Activated naive CD4-positive, alpha-beta T cell treated with anti-CD3 and anti-CD28 coated beads, Interleukin-2, amount 50 U/mL, for 24 hours (primary cell): ENCODE measurements around the gene MEGF10.
"Not testable (repeated sequence)": the region's sequence is repeated elsewhere in the genome, so short reads cannot be mapped to it uniquely, and the experiment has no call there.

Experiments
- H3K27ac Mint-ChIP-seq: one replicate; pipeline ENCODE4 v1.8.0; 2021; ENCODE audit warnings: mild to moderate bottlenecking, mixed read lengths
- H3K27me3 Mint-ChIP-seq: one replicate; pipeline ENCODE4 v1.8.0; 2021; ENCODE audit warnings: mixed read lengths
- H3K36me3 Mint-ChIP-seq: one replicate; pipeline ENCODE4 v1.8.0; 2021; ENCODE audit warnings: mixed read lengths
- H3K4me1 Mint-ChIP-seq: one replicate; pipeline ENCODE4 v1.8.0; 2021; ENCODE audit warnings: mixed read lengths
- H3K4me3 Mint-ChIP-seq: one replicate; pipeline ENCODE4 v1.8.0; 2021; ENCODE audit warnings: mild to moderate bottlenecking, mixed read lengths
- H3K9me3 Mint-ChIP-seq: one replicate; pipeline ENCODE4 v1.8.0; 2021; ENCODE audit warnings: mixed read lengths

MEGF10 gene

GRCh38 chr5:127311349-127311748 is 20.8 kb downstream of the MEGF10 start:
- no peaks in the 10 kb centered on the region for H3K4me1 Mint-ChIP-seq
- no peaks in the 10 kb centered on the region for H3K9me3 Mint-ChIP-seq
- H3K27ac Mint-ChIP-seq: no peak overlapping the region
- no peaks in the 10 kb centered on the region for H3K36me3 Mint-ChIP-seq
- no peak overlapping the region for H3K4me3 Mint-ChIP-seq
- H3K27me3 Mint-ChIP-seq: no peaks in the 10 kb centered on the region

DNA sequence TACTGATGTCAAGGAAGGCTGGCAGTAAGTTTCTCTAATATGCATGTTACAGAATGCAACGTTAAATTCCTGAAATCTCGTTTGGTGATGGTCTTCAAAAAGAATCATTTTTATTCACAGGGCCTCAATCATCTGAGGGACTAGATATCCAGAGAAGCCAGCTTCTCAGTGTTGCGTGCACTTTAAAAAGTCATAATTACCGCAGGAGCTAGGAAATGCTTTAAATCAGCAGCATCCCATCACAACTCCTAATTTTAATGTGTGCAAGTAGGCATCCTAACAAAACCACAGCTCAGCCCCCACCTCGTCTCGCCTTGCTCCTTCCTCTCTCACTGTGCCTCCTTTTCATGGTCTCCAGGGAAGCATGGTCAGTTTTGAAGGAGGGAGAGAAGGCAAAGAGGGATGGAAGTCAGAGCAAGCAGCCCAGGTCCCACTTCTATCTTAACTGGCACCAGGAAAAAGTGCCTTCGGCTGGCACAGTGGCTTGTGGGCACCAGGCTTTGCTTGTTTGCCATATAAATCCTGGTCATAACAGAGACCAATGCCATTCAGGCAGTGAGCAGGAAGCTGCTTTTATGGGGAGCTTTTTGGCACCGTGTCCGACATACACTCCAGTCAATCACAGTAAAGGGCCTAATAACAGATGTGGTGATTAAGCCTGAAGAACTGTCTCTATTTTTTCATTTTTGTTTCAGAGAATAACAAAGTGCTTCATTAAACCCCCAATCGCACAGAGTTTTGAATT is 21.4 kb downstream of the MEGF10 start:
- no peak overlapping the region for H3K27ac Mint-ChIP-seq
- H3K4me3 Mint-ChIP-seq: no peak overlapping the region
- no peaks in the 10 kb centered on the region for H3K4me1 Mint-ChIP-seq
- H3K36me3 Mint-ChIP-seq: no peaks in the 10 kb centered on the region
- H3K27me3 Mint-ChIP-seq: no peaks in the 10 kb centered on the region
- H3K9me3 Mint-ChIP-seq: no peaks in the 10 kb centered on the region

- H3K36me3 Mint-ChIP-seq: no peaks in the 10 kb centered on the region
- no peak overlapping the region for H3K4me3 Mint-ChIP-seq
- H3K9me3 Mint-ChIP-seq: no peaks in the 10 kb centered on the region
- H3K27ac Mint-ChIP-seq: no peak overlapping the region
- H3K4me1 Mint-ChIP-seq: no peaks in the 10 kb centered on the region
- H3K27me3 Mint-ChIP-seq: no peaks in the 10 kb centered on the region
Measured at GRCh38 chr5:127313379-127313778, 22.8 kb downstream of the MEGF10 start.

GRCh38 chr5:127313847-127314473 is 23.4 kb downstream of the MEGF10 start:
- Mint-ChIP-seq H3K36me3 (no peaks in the 10 kb centered on the region), H3K27ac (no peak overlapping the region), H3K27me3 (no peaks in the 10 kb centered on the region), H3K4me3 (no peak overlapping the region), H3K9me3 (no peaks in the 10 kb centered on the region), H3K4me1 (no peaks in the 10 kb centered on the region)

DNA sequence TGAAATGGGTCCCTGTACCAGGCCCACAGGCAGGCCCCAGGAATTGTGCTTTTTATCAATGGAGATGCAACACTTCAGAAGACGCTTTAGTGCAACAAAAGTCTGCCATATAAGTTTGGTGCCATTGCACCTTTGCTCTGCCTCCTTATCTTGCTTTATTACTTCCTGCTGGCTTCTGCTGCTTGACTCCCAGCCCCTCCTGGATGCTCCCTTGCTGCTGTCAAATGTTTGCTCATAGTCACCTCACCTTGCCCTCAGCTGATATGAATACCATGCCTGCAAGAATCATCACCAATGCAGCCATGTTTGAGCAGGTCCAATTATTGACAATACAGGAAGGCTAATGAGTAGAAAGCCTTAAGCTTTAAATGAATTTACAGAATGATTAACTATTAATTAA is 25.4 kb downstream of the MEGF10 start:
- no peaks in the 10 kb centered on the region for H3K9me3 Mint-ChIP-seq
- H3K4me3 Mint-ChIP-seq: no peak overlapping the region
- H3K27me3 Mint-ChIP-seq: no peaks in the 10 kb centered on the region
- no peaks in the 10 kb centered on the region for H3K36me3 Mint-ChIP-seq
- H3K4me1 Mint-ChIP-seq: peaks cover 4% of the 10 kb centered on the region
- no peak overlapping the region for H3K27ac Mint-ChIP-seq

GRCh38 chr5:127317385-127317784 is 26.8 kb downstream of the MEGF10 start:
- H3K4me3 Mint-ChIP-seq, H3K27me3 Mint-ChIP-seq, H3K9me3 Mint-ChIP-seq, H3K36me3 Mint-ChIP-seq, H3K27ac Mint-ChIP-seq, H3K4me1 Mint-ChIP-seq: not testable (repeated sequence)

GRCh38 chr5:127320032-127320965 is 29.7 kb downstream of the MEGF10 start:
- Mint-ChIP-seq H3K4me3 (no peak overlapping the region), H3K27ac (no peak overlapping the region), H3K27me3 (no peaks in the 10 kb centered on the region), H3K36me3 (no peaks in the 10 kb centered on the region), H3K4me1 (peaks cover 10% of the 10 kb centered on the region), H3K9me3 (no peaks in the 10 kb centered on the region)

- H3K27me3 Mint-ChIP-seq: no peaks in the 10 kb centered on the region
- H3K27ac Mint-ChIP-seq: no peak overlapping the region
- H3K36me3 Mint-ChIP-seq: no peaks in the 10 kb centered on the region
Measured at GRCh38 chr5:127321465-127321864, 30.9 kb downstream of the MEGF10 start.

DNA sequence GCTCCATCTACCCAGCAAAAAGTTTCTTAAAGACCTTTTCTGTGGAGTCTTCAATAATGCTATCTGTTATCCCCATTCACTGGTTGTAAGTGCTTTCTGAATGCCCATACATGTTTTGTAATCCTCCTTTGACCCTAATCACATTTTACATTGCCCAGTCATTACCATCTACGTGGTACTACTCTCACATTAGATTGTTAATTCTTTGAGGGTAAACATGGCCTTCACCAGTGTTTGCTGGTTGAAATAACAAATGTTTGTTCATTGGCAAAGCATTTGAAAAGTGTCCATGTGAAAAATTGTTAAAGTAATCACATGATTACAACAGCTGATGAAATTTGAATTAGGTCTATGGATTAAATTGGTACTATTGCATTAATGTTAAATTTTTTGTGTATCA is 31.8 kb downstream of the MEGF10 start:
- peaks cover 10% of the 10 kb centered on the region for H3K4me1 Mint-ChIP-seq
- no peak overlapping the region for H3K4me3 Mint-ChIP-seq
- no peaks in the 10 kb centered on the region for H3K36me3 Mint-ChIP-seq
- no peaks in the 10 kb centered on the region for H3K27me3 Mint-ChIP-seq
- no peaks in the 10 kb centered on the region for H3K9me3 Mint-ChIP-seq
- peak overlapping the region; percentile 0 for H3K27ac Mint-ChIP-seq

More at GRCh38 chr5:127321465-127321864, 30.9 kb downstream of the MEGF10 start:
- H3K4me1 Mint-ChIP-seq: peaks cover 10% of the 10 kb centered on the region
- no peak overlapping the region for H3K4me3 Mint-ChIP-seq
- H3K9me3 Mint-ChIP-seq: no peaks in the 10 kb centered on the region

DNA sequence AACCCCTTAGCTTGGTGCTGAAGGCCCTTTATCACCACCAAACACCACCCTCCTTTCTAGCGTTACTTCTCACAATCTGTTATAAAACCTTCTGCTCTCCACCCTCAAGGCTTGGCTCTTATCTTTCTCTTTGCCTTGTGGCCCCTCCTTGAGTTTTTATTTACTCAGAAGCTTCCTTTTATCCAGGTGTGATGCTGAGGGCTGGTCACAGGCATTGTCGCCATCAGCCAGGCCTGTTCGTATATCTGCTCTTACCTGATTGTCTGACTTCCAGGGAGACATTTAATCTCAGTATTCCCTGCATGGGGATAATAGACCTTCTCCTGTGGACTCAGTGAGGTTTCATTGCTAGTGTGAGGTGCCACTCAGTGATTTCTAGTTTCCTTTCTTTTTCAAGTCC is 34.2 kb downstream of the MEGF10 start:
- H3K27me3 Mint-ChIP-seq: peaks cover 3% of the 10 kb centered on the region
- H3K9me3 Mint-ChIP-seq: no peaks in the 10 kb centered on the region
- no peaks in the 10 kb centered on the region for H3K36me3 Mint-ChIP-seq

GRCh38 chr5:127326431-127326830 is 35.8 kb downstream of the MEGF10 start:
- Mint-ChIP-seq H3K4me3 (no peak overlapping the region), H3K4me1 (peaks cover 5% of the 10 kb centered on the region), H3K27me3 (peaks cover 6% of the 10 kb centered on the region), H3K9me3 (no peaks in the 10 kb centered on the region), H3K36me3 (no peaks in the 10 kb centered on the region), H3K27ac (no peak overlapping the region)

More for the DNA sequence above, 34.2 kb downstream of the MEGF10 start:
- Mint-ChIP-seq H3K4me1 (peaks cover 10% of the 10 kb centered on the region), H3K27ac (no peak overlapping the region), H3K4me3 (no peak overlapping the region)

- peaks cover 9% of the 10 kb centered on the region for H3K27me3 Mint-ChIP-seq
- no peaks in the 10 kb centered on the region for H3K36me3 Mint-ChIP-seq
- H3K27ac Mint-ChIP-seq: no peak overlapping the region
- H3K4me1 Mint-ChIP-seq: peaks cover 3% of the 10 kb centered on the region
- H3K4me3 Mint-ChIP-seq: no peak overlapping the region
- H3K9me3 Mint-ChIP-seq: no peaks in the 10 kb centered on the region
Measured at GRCh38 chr5:127326976-127327755, 36.6 kb downstream of the MEGF10 start.

DNA sequence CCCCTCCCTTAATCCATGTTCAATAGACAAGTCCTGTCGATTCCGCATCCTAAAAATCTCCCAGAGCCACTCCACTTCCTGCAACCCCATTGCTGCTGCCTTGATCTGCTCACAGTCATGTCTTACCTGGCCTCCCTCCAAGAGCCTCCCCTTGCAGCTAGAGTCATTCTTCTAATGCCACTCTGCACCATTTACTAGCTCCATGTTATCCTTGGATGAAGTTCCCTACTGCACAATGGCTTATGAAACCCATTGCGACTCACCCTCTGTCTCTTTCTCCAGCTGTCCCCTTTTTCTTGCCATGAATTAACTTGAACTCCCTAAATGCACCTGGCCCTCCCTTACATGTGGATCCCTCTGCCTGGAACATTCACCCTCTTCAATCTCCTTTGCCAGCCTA is 39.5 kb downstream of the MEGF10 start:
- no peak overlapping the region for H3K4me3 Mint-ChIP-seq
- H3K27me3 Mint-ChIP-seq: peaks cover 15% of the 10 kb centered on the region
- no peak overlapping the region for H3K27ac Mint-ChIP-seq
- H3K4me1 Mint-ChIP-seq: no peaks in the 10 kb centered on the region
- H3K9me3 Mint-ChIP-seq: no peaks in the 10 kb centered on the region
- H3K36me3 Mint-ChIP-seq: no peaks in the 10 kb centered on the region

DNA sequence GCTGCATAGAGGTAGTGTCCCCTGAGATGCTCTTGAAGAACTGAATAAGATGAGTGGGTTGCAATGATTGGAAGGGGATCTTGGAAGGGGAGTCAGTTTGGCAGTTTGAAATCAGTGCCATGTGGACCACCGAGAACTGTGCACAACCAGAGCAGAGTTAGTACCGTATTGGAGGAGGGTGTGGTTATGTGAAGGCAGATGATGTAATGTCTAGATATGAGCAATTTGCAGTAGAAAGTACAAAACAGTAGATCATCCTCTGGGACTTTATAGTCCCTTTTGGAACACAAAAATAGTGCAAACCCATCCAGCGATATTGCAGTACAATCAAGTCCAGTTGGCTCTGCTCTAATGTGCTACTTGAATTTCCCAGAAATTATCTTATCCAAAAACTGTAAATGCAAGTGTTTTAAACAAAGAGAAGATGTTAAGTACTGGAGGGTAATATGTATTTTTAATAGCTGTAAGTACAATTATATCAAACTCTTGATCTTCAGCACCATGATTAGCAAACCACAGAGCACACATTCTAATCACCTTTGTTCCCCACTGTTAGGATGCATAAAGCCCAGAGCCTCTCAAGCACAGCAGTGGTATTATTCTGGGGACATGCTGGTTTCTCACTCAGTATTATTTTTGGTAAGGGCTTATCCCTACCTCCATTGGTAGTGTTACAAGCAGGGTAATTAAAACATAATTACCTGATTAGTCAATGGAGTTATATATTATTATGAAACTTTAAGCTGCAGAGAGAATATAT is 41.5 kb downstream of the MEGF10 start:
- Mint-ChIP-seq H3K27me3 (peaks cover 20% of the 10 kb centered on the region), H3K27ac (no peak overlapping the region)

GRCh38 chr5:127333483-127333882 is 42.9 kb downstream of the MEGF10 start:
- Mint-ChIP-seq H3K4me1 (no peaks in the 10 kb centered on the region), H3K27ac (no peak overlapping the region)

More for the DNA sequence above, 41.5 kb downstream of the MEGF10 start:
- Mint-ChIP-seq H3K36me3 (no peaks in the 10 kb centered on the region), H3K9me3 (no peaks in the 10 kb centered on the region), H3K4me1 (no peaks in the 10 kb centered on the region), H3K4me3 (no peak overlapping the region)

More at GRCh38 chr5:127333483-127333882, 42.9 kb downstream of the MEGF10 start:
- peaks cover 21% of the 10 kb centered on the region for H3K27me3 Mint-ChIP-seq
- no peaks in the 10 kb centered on the region for H3K36me3 Mint-ChIP-seq
- H3K4me3 Mint-ChIP-seq: no peak overlapping the region
- H3K9me3 Mint-ChIP-seq: no peaks in the 10 kb centered on the region
